GM12892 (cell line): ENCODE results near the gene LEF1.

Experiments used
- DNase-seq: peaks from one replicate; pipeline ENCODE4 v3.0.0; 2011; ENCODE audit not compliant: insufficient read length
- FAIRE-seq: peaks from 2 replicates; lab custom pipeline; 2011; peaks lifted over from hg19 to GRCh38; lab: Jason Lieb, UNC
- POLR2A ChIP-seq: IDR thresholded peaks from 2 replicates; pipeline ENCODE4 v1.6.1; 2011; ENCODE audit warnings: low read depth, low read length, control low read depth
- POLR2AphosphoS5 ChIP-seq: IDR thresholded peaks from 2 replicates; pipeline ENCODE4 v1.6.1; 2011; ENCODE audit warnings: low read depth, low read length, control low read depth
- TAF1 ChIP-seq: IDR thresholded peaks from 2 replicates; pipeline ENCODE4 v1.6.1; 2011; ENCODE audit warnings: low read depth, mild to moderate bottlenecking, control low read depth, low read length, borderline replicate concordance

LEF1 gene

DNA sequence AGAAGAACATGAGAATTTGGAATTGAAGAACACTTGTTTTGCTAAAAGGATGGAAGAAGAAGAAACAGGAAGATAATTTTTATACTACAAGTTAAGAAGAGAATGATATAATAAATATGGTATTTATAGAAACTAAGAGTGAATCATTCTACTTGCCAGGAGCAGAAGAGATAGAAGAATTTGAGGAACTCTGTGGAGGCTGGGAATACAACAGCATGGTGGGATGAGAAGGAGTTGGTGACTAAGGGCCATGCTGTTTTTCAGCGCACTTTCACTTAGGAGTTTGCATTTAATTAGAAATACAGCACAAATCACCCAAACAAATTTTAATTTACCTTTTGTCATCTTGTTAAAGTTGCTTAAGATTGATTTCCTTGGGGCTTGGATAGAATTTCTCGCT is 158.6 kb downstream of the LEF1 start:
- no peak for FAIRE-seq
- no peak for DNase-seq
- TF ChIP-seq POLR2AphosphoS5 (no peak), TAF1 (no peak), POLR2A (no peak)

DNA sequence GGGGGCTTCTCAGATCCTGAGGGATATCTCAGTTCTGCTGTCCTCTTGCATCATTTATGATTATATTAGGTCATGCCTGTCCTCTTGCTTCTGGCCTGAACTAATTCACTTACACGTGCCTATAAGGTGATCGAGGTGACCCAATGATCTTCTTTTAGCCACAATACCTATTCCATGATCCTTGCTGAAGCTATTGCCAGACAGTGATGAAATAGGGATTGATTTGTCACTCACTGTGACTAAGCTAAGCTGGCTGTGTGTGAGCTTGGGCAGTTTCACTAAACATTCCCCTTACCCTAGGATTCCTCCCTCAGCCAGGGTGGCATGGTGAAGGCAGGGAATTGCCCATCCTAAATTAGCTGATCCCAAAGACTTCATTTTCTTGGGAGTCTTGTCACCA is 160.0 kb downstream of the LEF1 start:
- TF ChIP-seq POLR2AphosphoS5 (no peak), POLR2A (no peak), TAF1 (no peak)
- no peak for FAIRE-seq
- no peak for DNase-seq

DNA sequence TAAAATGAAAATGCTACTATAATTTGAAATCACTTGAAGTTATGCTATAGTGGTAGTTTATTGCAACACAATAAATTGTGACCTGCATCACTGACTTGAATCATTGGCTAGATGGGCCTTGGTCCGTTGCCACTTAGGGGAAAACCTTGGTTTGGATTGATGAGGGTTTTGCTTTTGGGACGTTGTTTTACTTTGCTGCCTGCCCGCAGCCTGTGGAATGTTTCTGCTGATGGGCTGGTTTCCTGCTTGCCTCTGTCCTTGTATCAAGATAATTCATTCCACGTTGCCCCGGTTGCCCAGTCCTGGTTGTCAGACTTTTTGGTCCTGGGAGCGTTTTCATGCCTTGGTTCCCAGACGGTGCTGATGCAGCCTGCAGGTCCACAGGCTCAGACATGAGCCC is 160.7 kb downstream of the LEF1 start:
- TF ChIP-seq TAF1 (no peak), POLR2A (no peak), POLR2AphosphoS5 (no peak)
- no peak for FAIRE-seq
- DNase-seq, result no peak

DNA sequence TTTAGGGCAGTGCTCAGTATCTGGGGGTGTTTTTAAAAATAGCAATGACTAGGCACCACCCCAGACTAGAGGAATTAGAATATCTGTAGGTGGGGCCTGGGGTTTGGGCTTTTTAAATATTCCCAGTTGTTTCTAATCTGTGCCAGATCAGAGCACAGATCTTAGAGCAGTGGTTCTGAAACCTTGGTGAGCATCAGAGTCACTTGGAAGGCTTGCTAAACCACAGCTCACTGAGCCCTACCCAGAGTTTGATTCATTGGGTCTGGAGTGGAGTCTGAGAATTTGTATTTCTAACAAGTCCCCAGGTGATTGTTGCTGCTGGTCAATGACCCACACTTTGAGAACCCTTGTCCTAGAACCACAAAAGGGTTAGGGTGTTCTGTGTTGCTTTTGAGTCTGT is 162.4 kb downstream of the LEF1 start:
- peak; percentile 5 for FAIRE-seq
- DNase-seq, result no peak

DNA sequence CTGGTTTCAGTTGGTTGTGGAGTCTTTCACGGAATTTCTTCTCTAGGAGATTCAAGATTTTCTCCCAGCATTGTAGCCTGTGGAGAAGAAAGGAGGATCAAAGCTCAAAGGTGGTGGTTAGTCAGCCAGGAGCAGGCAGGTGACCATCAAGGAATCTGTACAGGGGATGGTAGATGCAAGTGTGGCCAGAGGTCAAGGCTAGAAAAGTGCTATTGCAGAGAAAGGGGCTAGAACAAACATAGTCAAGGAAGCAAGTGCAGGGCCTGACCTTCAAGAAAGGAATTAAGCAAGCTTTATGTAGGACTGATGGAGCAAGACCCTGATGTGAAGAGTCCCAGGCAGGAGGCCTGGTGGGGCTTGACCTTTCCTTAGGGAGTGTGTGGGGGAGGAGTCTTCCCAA is 162.9 kb downstream of the LEF1 start:
- FAIRE-seq, result no peak
- TF ChIP-seq POLR2AphosphoS5 (no peak), POLR2A (no peak), TAF1 (no peak)
- DNase-seq, result no peak

More for the DNA sequence above, 162.4 kb downstream of the LEF1 start:
- TF ChIP-seq POLR2AphosphoS5 (no peak), TAF1 (no peak), POLR2A (no peak)

DNA sequence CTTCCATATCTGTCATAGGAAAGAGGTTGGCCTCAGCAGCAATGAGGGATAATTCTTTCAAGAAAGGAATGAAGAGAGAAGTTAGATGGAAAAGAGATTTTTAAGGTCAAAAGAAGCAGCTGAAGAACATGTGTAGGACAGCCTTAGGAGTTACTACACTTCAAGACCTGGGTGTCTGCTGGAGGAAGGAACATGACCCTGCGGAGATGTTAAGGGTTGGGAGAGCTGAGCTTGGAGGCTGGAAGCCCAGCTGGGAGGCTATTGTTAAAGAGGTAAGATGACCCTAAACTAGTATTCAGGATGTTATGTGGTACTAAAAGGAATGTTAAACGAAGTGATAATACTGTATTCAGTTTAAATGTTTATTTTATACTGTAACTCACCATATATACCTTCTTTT is 164.1 kb downstream of the LEF1 start:
- no peak for TF ChIP-seq TAF1
- no peak for TF ChIP-seq POLR2AphosphoS5
- no peak for TF ChIP-seq POLR2A
- FAIRE-seq (no peak), DNase-seq (no peak)

DNA sequence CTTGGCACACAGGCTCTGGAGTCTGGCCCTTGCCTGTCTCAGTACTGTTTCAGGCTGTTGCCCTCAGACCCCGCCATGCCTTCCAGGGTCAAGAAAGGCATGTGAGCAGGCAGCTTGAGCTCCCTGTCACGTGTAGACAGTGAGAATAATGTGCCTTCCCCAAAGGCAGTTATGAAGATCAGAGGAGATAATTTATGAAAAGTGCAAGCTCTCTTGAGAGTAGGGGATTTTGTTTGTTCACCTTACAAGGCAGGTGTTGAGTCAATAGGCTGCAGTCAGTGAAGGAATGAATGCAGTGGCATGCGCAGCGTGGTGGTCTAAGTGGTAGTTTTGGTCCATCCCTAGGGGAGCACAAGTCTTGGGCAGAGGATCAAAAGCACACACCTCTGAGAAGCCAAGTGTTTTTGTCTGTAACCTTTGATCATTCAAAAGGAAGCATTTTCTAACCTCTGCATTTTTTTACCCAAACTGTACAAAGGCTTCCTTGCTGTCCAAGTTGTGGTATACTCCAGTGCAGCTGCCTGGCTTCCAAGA is 164.7 kb downstream of the LEF1 start:
- TF ChIP-seq POLR2A (no peak), POLR2AphosphoS5 (no peak), TAF1 (no peak)
- FAIRE-seq (no peak), DNase-seq (no peak)

DNA sequence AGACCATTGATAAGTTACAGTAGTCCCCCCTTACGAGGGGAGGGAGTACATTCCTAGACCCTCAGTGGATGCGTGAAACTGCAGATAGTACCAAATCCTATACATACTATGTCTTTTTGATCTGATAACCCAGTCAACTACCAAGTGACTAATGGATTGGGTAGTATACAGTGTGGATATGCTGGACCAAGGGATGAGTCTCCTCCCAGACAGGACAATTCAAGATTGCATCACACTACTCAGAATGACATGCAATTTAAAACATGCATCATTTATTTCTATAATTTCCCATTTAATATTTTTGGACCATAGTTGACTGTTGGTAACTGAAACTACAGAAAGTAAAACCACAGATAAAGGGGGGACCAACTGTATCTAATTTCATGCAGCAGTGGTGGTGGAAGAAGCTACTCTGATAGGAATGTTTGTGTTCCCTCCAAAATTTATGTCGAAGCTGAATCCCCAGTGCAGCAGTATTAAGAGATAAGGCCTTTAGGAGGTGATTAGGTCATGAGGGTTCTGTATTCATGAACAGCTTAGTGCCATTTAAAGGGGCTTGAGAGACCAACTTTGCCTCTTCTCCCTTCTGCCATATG is 167.1 kb downstream of the LEF1 start:
- FAIRE-seq (no peak), DNase-seq (no peak)
- TF ChIP-seq POLR2AphosphoS5 (no peak), POLR2A (no peak), TAF1 (no peak)

DNA sequence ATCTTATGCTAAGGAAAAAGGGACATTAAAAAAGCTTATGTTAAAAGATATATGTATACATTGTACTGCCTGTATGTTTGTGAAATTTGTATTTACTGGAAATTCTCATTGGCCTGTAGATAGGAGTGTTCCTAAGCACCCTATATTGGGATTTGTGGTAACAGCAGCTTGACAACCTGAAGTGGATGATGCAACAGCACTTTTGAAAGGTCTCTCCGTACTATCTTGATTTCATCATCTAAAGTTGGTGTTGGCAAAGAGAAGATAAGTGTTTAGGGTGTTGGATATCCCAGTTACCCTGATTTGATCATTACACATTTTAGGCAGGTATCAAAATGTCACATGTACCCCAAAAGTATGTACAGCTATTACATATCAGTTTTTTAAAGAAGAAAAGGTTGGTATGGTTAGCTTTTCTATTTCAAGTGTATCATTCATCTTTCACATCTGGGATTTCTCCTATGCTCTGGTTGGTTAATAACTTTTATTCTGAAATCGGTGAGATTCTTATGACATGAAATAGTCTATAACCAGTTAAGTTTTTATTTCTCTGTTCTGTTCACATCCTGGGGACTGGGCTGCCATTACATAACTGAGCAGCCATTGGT is 168.7 kb downstream of the LEF1 start:
- no peak for DNase-seq
- no peak for FAIRE-seq
- no peak for TF ChIP-seq POLR2AphosphoS5
- TF ChIP-seq TAF1, result no peak
- no peak for TF ChIP-seq POLR2A

DNA sequence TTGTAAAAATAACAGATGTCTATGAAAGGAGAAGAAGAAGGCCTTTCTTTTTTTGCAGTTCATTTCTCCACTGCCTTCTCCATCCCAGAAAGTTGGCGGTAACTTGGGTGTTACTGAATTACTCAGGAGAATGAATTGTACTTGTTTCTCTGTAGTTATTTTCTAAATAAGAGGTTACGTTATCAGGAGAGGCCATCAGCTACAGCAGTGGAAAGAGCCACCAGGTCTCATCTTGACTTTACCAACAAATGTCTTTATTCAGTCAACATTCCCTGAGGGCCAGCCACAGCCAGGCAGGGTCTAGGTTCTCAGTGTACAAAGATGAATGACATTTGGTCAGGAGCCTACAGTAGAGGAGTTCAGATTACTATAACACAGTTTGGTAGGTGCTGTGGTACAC is 170.9 kb downstream of the LEF1 start:
- FAIRE-seq, result no peak
- no peak for DNase-seq
- TF ChIP-seq POLR2A (no peak), POLR2AphosphoS5 (no peak), TAF1 (no peak)
